ENCODE results near the gene TSBP1.
"Not testable (repeated sequence)": the region's sequence is repeated elsewhere in the genome, so short reads cannot be mapped to it uniquely, and the experiment has no call there.

Gene TSBP1

DNA sequence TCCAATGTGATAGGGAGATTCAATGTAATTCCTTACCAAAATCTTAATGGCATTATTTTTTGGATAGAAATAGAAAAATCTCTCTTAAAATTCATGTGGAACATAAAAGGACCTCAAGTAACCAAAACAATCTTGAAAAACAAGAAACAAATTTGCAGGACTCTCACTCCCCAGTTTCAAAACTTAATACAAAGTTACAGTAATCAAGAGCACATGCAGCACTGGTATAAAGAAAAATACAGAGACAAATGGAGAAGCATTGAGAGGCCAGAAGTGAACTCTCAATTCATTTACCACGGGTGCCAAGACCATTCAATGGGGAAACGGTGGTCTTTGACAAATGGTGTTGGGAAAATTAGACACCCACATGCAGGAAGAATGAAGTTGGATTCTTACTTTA, 7.8 kb upstream of the TSBP1 start:
- TF ChIP-seq, protein P1, sequence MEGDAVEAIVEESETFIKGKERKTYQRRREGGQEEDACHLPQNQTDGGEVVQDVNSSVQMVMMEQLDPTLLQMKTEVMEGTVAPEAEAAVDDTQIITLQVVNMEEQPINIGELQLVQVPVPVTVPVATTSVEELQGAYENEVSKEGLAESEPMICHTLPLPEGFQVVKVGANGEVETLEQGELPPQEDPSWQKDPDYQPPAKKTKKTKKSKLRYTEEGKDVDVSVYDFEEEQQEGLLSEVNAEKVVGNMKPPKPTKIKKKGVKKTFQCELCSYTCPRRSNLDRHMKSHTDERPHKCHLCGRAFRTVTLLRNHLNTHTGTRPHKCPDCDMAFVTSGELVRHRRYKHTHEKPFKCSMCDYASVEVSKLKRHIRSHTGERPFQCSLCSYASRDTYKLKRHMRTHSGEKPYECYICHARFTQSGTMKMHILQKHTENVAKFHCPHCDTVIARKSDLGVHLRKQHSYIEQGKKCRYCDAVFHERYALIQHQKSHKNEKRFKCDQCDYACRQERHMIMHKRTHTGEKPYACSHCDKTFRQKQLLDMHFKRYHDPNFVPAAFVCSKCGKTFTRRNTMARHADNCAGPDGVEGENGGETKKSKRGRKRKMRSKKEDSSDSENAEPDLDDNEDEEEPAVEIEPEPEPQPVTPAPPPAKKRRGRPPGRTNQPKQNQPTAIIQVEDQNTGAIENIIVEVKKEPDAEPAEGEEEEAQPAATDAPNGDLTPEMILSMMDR (IDR thresholded peaks at IDR 0.05; ENCODE audit: low read depth, low read length, missing control alignments): no peak
- DNase-seq (ENCODE audit: low read depth): no peak
- in situ Hi-C loops (cut with HindIII; ENCODE audit: low sequenced_read_pairs): no loop called here
- H3K4me3 ChIP-seq (ENCODE audit: low read depth, low read length): no peak overlapping the region

DNA sequence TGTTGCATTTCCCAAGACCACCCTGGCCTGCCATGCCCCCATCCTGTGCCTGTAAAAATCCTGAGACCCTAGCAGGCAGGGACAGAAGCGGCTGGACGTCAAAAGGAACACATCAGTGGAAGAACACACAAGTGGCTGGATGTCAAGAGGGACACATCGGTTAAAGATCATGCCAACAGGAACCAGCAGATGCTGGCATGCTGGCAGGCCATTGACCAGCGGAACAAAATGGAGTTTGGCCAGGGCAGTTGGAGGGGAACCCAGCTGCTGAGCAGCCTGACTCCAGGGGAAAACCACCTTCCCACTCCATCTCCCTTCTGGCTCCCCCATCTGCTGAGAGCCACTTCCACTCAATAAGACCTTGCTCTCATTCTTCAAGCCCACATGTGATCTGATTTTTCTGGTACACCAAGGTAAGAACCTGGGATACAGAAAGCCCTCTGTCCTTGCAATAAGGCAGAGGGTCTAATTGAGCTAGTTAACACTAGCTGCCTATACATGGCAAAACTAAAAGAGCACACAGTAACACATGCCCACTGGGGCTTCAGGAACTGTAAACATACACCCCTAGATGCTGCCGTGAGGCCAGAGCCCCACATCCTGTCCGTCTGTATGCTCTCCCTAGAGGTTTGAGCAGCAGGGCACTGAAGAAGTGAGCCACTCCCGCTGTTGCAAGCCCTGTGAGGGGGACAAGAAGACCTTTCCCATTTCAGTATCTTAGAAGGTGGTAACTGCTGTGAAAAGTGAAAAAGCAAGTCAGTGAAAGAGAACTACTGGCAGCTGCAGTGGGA, 4.2 kb upstream of the TSBP1 start:
- H3K4me3 ChIP-seq (ENCODE audit: low read depth, low read length): no peak overlapping the region
- TF ChIP-seq, protein P1 (IDR thresholded peaks at IDR 0.05; ENCODE audit: low read depth, low read length, missing control alignments): no peak
- in situ Hi-C loops (cut with HindIII; ENCODE audit: low sequenced_read_pairs): no loop called here
- DNase-seq (ENCODE audit: low read depth): no peak

DNA sequence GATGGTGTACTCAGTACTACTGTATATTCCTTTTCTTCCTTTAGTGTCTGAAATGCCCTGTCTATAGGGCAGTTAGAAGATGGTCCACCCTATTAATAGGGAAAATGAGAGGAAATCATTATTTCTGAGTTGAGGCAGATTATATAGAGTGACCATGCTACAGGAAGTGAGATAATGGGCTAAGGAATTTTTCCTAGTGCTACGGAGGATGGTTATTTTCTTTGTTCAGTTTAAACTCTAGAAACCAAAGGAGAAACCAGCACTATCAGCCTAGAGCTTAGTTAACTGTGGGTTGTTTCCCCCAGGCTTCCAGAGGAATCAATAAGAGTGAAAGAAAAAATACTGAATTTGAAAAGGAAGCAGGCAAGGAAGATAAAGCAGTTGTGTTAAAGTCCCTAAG, 474 bp downstream of the TSBP1 start:
- H3K4me3 ChIP-seq (ENCODE audit: low read depth, low read length): no peak overlapping the region
- TF ChIP-seq, protein P1 (IDR thresholded peaks at IDR 0.05; ENCODE audit: low read depth, low read length, missing control alignments): no peak
- in situ Hi-C loops (cut with HindIII; ENCODE audit: low sequenced_read_pairs): no loop called here
- no peak for DNase-seq (ENCODE audit: low read depth)

DNA sequence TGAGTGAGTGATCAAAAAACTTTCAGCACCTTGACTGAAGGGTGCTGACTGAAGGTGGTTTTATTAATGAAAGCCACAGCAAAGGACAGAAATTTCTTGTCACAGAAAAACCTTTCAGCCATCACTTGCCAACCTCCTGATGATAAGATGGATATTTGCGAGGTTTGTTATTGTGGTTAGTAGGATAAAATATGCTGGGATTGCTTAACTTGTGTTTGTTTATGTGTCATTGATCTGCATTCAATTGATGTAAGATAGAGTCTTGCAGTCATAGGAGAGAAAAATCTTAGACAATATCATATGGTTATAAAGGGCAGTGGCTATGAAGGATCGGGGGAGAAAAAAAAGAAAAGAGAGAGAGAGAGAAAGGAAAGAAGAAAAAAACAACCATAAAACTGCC, 1.2 kb downstream of the TSBP1 start:
- no peak overlapping the region for H3K4me3 ChIP-seq (ENCODE audit: low read depth, low read length)
- in situ Hi-C loops (cut with HindIII; ENCODE audit: low sequenced_read_pairs): no loop called here
- TF ChIP-seq, protein P1 (IDR thresholded peaks at IDR 0.05; ENCODE audit: low read depth, low read length, missing control alignments): no peak
- no peak for DNase-seq (ENCODE audit: low read depth)

DNA sequence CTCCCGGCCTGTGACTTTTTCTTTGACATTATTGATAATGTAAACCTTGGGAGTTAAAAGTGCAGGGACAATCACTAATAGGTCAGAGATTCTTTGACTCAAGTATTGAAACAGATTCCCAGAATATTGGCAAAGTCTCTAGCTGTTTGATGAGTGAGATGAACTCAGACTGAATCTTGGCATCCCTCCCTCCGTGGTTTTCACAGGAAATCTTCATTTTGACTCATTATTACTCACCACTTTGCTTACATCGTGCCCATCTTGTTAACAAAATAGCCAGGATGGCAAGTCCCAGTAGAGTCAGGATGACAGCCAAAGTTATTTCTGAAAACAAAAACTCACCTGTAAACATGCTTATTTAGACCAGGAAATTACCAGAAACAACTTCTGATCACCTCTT, 2.0 kb downstream of the TSBP1 start:
- in situ Hi-C loops (cut with HindIII; ENCODE audit: low sequenced_read_pairs): no loop called here
- peak; percentile 58 for DNase-seq (ENCODE audit: low read depth)
- TF ChIP-seq, protein P1 (IDR thresholded peaks at IDR 0.05; ENCODE audit: low read depth, low read length, missing control alignments): no peak

DNA sequence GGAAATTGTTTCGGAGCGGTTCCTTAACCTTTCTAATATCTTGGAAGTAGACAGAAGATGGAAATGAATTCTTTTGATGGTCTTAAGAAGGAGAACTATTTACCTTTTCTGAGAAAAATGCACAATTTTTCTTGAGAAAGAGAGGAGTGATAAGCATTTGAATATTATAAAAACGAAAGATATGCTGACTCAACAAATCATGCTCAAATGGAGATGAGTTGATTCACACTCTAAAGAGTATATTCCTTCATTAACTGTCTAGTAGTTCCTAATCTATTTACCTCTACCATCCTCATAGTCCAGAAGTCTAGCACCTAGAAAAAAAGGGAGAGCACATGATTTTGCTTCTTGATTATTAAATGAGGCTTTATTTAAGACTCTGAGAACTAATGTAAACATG, 4.1 kb downstream of the TSBP1 start:
- in situ Hi-C loops (cut with HindIII; ENCODE audit: low sequenced_read_pairs): no loop called here
- TF ChIP-seq, protein P1 (IDR thresholded peaks at IDR 0.05; ENCODE audit: low read depth, low read length, missing control alignments): no peak
- no peak overlapping the region for H3K4me3 ChIP-seq (ENCODE audit: low read depth, low read length)
- DNase-seq (ENCODE audit: low read depth): no peak

More for the DNA sequence above, 2.0 kb downstream of the TSBP1 start:
- H3K4me3 ChIP-seq (ENCODE audit: low read depth, low read length): no peak overlapping the region

DNA sequence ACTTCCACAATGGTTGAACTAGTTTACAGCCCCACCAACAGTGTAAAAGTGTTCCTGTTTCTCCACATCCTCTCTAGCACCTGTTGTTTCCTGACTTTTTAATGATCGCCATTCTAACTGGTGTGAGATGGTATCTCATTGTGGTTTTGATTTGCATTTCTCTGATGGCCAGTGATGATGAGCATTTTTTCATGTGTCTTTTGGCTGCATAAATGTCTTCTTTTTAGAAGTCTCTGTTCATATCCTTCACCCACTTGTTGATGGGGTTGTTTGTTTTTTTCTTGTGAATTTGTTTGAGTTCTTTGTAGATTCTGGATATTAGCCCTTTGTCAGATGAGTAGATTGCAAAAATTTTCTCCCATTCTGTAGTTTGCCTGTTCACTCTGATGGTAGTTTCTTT, 12.5 kb downstream of the TSBP1 start:
- DNase-seq (ENCODE audit: low read depth); in situ Hi-C loops (cut with HindIII; ENCODE audit: low sequenced_read_pairs); H3K4me3 ChIP-seq (ENCODE audit: low read depth, low read length): not testable (repeated sequence)

DNA sequence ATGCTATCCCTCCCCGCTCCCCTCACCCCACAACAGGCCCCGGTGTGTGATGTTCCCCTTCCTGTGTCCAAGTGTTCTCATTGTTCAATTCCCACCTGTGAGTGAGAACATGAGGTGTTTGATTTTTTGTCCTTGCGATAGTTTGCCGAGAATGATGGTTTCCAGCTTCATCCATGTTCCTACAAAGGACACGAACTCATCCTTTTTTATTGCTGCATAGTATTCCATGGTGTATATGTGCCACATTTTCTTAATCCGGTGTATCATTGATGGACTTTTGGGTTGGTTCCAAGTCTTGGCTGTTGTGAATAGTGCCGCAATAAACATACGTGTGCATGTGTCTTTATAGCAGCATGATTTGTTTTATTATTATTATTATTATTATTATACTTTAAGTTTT, 13.2 kb downstream of the TSBP1 start:
- DNase-seq (ENCODE audit: low read depth); in situ Hi-C loops (cut with HindIII; ENCODE audit: low sequenced_read_pairs); H3K4me3 ChIP-seq (ENCODE audit: low read depth, low read length): not testable (repeated sequence)

Data from astrocyte of the cerebellum (primary cell).